HG03442 (cell line): Measurements from ENCODE around the gene TNRC6B.

Experiments
- ATAC-seq: cut with Tn5 transposase; IDR thresholded peaks from one replicate; pipeline ENCODE4 v1.9.1; 2021; ENCODE audit warnings: mild to moderate bottlenecking, moderate library complexity; ENCODE audit not compliant: unreplicated experiment

The TNRC6B gene

DNA sequence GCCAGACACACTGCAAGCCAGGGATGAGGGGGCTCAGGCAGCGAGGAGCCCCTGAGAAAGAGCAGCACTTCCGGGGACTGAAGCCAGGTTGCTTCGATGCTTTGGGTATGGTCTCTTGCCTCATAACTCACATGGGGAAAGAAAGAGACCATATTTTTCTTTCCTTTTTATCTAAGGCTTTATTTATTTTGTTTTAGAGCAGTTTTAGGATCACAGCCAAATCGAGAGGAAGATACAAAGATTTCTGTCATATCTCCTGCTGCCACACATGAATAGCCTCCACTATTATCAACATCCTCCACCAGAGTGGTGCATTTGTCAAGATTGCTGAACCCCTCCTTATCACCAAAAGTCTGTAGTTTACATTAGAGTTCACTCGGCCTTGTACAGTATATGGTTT lies 144.3 kb downstream of the TNRC6B start:
- no peak for ATAC-seq

DNA sequence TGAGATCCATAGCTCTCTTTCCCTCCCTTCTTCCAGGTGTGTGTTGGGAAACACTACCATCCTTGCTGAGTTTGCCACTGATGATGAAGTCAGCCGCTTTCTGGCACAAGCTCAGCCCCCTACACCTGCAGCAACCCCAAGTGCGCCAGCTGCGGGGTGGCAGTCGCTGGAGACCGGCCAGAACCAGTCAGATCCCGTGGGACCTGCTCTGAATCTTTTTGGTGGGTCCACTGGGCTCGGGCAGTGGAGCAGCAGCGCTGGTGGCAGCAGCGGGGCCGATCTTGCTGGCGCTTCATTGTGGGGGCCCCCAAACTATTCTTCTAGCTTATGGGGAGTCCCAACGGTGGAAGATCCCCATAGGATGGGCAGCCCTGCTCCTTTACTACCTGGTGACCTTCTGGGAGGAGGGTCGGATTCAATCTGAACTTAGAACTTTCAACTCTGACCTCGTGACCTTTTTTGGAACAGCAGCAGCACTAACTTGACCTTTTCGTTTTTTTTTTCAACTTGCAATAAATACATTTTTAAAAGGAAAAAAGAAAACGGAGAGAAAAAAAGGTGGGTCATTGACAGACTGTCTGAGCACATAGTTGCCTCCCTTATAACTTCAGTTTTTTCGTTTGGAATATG lies 145.2 kb downstream of the TNRC6B start:
- ATAC-seq = no peak

DNA sequence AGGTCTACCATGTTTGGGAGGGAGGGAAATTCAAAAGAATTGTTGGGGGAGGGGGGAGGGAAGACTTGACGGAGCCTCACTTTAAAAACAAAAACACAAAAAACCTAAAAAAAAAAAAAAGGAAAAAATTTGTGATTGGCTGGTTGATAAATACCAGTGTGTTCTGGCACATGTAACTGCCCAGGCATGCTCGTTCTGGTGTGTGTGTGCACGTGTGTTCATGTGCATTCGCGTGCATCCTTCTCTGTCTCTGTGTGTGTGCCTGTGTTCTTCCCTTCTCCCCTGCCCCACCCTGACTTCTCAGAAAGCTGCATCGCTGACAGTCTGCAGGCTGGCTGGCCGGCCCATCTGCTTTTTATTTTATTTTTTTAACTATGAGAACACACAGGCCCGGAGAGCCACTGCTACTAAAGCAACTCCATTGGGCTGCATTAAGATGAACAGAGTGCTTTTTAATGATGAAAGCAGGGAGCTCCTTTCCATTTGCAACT lies 146.0 kb downstream of the TNRC6B start:
- no peak for ATAC-seq

DNA sequence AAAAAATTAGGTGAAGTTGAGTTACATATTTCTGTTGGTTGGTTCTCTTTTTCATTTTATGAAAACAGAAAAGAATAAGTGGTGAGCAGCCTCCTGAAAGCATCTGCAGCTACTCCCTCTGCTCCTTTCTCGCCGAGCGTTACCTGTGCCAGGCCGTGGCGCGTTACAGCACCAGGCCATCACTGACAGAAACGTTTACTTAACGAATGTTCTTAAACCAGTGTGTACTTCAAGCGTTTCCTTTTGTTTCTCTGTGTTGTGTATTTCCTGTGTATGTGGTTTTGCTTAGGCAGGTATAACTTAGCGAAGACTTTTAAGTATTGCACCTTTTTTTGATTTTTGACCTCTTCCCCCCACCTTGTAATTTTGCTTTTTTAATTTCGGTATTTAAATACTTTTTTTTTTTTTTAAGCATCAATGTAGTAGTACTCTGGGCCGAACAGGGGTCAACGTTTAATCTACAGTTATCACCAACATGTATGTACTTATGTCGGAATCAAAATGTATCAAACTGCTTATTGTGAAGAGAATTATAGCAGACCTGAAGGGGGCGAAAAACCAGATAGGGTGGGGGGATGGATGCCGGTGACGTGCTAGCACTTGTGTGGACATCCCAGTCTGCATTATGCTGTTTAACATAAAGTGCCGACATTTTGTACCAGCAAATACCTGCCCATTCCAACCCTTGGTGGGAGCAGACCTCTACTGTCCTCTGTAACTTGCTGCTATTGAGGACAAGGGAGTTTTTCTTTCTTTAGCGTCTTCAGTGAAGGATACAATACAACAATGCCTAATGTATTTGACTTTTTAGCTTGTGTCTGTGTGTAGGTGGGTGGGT lies 147.0 kb downstream of the TNRC6B start:
- no peak for ATAC-seq

DNA sequence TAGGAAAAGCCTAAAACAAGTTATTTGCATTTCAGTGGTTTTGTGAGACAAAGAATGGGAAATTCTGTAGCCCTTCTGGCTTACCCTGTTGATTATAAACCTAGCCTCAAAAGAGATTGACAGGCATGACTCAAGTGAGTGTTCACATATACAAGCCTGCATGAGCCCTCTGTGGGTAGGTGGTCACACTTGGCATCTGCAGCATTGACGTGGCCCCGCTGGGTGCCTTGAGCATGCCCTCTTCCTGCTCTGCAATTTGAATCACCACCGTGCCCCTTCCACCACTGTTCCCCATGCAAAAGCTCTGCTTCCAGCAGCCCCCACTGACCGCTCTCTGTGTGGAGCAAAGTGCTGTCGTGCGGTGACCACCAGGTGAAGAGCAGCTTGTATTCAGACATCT lies 147.6 kb downstream of the TNRC6B start:
- ATAC-seq = no peak

DNA sequence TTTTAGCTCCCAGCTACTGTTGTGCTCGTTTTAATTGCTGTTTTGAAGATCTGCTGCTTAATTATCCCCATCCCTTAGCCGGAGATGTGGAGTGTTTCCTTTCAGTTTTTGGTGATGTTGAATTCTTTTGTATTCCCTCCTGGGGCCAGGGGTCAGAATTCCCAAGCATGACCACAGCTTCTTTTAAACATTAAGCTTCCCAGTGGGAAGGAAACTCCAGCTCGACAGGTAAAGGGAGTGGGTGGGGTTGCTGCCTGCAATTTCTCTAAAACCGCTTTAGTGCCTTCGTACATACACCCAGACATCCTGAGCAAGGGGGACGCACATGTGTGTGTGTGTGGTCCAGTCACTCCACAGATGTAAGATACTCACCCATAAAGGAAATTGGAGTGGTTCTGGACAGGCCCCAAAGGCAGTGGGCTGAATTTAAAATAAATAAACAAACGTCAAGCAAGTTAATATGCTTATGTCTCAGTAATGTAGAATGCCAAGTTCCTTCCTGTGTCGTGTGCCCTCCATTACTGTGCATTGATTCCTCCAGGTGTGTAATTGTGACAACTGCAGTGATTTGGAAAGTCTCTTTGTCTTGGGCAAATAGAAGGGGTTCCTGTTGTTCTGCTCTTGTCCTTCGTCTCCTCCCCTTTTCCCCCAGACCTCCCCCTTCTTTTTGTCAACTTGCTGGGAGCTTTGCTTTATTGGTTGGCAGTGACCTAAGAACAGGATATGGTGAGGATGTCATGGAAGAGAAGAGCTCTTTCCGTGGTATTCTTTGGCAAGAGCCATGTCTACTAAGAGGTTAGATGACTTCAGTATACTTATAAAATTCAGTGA lies 149.4 kb downstream of the TNRC6B start:
- ATAC-seq = no peak

DNA sequence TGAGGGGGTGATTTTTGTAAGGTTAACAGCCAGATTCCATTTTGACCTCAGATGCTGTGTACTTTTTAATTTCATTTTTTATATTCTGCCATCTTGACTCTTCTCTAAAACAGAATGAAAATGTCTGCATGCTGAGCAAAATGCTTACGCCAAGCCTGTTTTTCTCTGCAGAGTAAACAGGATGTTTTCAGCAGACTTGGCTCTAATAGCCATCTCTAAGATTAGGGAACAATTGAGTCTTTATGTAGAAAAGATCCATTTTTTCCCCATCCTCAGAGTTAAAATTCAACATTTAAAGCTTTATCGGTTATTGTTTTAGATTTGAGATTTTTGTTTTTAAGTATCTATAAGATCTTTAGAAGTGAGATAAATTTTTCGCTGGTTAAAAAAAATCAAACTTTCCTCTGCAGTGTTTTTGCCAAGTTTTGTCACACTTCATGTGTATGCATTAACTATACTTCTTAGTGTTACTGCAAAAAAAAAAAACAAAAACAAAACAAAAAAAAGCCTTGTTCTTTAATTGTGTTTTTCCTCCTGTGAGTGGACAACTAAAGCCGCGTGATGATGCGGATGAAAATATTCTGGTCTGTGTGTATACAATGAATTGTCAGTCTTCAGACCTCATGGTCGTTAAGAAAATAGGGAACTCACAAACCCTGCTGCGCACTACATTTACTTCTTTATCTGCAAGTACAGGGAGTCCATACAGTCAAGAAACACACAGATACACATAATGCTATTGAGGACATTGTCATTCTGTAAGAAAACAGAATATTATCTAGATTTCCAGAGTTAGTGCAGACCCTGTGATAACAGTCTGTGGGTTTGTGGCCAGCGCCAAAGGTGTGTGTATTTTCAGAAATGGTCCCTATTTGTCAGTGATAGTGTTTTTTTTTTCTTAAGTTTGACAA lies 151.1 kb downstream of the TNRC6B start:
- ATAC-seq = no peak

DNA sequence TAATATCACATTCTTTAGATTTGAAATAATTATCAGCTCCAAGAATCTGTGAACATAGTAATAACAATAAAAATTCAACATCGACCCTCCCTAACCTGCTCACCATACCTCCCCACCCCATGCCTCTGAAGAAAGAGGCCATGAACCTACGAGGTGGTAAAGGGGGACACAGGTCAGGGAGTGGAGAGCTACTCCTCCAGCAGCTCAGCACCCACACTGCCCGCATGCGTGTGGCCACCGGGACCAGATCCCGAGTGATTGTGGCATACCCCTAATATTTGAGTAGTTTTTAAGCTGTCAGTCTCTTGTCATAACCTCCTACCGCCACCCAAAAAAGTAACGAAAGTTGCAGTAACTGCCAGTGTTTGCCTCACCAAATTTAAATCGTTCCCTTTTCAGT lies 151.7 kb downstream of the TNRC6B start:
- ATAC-seq = no peak

DNA sequence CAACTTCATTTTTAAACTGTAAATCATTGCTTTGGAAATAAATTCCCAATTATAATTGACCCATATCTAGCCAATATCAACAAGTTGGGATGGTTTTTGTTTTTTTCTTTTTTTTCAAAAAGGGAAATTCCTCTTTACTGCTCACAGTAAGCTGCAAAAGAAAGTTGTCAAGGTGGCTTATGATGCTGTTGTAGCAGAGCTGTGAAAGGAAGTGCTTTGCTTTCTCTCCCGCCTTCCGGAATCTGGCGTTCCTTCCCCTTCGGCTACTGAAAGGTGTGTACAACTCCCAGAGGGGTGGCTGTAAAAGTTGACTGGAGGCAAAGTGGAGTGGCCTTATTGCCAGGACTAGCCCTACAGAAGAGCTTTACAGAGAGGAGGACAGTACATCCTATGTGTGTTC lies 152.4 kb downstream of the TNRC6B start:
- no peak for ATAC-seq

DNA sequence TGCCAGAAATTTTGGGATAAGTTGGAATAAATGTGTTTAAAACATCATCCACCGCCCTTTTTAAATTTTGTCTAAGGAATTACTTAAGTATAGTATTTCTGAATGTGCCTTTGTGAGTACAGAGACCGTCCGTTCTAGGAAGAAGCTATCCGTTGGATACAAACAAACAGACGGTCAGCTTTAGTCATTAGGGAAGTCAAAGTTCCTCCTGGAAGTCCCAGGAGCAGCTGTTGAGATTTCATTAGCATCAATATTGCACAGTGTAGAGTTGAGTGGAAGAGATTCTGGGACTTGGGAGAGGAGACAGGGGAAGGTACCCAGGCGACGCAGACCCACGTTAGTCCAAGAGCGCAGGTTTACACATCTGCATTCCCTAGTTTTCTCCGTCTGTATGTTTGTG lies 152.9 kb downstream of the TNRC6B start:
- no peak for ATAC-seq

DNA sequence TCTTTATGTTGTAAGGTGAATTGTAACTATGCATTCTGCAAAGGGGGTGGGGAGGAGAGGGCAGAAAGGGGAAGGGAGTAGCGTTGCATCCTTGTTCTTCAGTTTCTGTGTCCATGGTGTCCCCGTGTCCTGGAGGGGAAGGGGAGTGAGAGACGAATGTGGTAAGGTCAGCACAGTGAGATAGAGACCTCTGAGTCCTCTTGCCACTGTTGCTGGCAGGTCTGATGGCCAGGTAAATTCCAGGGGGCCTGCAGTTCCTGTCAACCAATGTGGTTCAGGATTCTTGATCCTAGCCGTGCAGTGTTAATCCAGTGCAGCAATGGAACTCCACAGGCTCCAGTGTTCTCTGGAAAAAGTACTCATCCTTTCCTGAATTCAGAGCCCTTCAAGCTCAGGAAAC lies 154.0 kb downstream of the TNRC6B start:
- ATAC-seq = no peak

DNA sequence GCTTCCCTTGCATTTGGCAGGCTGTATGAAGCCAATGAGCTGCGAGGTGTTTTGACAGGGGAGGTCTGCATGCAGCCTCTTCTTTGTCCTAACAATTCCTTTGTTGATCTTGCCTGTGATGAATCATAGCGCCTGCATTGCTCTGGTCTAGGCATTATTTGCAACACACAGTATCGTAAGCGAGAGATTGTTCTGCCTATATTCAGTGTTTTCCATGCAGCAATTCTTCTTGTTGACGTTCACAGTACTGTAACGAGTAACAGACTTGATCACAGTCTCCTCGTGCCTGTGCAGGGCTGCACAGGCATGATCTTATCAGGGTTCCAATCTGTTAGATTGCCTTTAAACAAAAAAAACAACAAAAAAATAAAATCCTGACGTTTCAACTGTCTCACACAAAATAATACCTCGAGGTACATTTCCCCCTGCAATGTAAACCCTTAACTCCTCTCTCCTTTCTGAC lies 154.6 kb downstream of the TNRC6B start:
- no peak for ATAC-seq

DNA sequence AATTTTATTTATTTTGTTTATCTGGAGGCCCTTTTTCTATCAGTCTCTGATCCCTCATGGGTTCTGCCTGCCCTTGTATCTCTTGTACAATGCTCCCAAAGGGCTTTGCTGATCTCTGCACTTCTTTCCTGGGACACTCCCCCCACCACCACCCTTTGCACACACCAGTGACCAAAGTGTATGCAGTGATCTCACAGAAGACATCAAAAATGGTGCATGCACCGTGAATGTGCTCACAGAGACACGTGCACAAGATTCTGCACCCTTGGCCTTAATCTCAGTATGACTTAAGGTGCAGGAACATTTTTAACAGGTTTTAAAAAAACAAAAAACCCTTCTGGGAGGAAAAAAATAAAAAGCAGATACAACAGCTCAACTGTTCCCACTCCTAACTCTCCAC lies 156.3 kb downstream of the TNRC6B start:
- no peak for ATAC-seq

DNA sequence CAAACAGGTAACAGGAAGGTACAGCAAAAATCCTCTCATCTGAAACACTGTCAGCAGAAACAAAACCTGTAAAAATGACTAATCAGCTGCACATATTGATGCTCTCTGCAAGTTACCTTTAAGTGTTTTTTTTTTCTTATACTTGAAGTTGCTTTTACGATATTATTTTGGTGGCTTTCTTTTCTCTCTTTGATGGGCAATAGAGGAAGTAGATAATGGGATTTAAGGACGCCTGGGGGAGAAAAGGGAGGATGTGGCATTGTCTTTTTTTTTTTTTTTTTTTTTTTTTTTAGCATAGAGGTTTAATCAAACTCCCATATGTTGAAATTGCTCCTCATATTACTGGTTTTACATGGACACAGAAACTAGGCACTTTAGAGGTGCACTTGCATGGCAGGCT lies 157.2 kb downstream of the TNRC6B start:
- ATAC-seq = no peak

DNA sequence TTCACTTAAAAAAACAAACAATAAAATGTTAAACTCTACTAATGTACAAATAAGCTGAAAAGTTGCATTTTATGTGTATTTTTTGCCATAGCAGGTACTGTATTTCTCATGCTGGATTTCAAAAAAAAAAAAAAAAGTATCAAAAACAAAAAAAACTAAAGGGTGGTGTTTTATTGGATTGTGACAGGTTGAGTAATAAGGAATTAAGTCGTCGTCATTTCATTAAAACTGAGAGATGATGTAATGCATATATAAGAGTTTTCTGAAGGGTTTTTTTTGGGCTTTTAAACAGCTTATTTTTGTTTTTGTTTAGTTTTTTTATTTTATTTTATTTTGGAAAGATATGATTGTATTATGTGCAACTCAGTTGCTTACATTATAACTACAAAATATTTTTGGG lies 157.6 kb downstream of the TNRC6B start:
- no peak for ATAC-seq

DNA sequence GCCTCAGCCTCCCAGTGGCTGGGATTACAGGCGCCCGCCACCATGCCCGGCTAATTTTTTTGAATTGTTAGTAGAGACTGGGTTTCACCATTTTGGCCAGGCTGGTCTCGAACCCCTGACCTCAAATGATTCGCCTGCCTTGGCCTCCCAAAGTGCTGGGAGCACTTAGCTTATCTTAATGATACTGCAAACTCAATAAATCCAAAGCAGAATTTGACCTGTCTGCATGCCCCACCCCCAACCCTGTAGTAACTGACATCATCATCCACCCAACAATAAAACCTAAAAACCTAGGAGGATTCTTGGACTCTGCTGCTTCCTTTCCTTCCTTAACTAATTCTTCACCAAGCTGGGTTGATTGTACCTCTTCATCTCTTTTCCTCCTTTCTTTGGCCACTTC lies 162.3 kb downstream of the TNRC6B start:
- ATAC-seq = no peak

DNA sequence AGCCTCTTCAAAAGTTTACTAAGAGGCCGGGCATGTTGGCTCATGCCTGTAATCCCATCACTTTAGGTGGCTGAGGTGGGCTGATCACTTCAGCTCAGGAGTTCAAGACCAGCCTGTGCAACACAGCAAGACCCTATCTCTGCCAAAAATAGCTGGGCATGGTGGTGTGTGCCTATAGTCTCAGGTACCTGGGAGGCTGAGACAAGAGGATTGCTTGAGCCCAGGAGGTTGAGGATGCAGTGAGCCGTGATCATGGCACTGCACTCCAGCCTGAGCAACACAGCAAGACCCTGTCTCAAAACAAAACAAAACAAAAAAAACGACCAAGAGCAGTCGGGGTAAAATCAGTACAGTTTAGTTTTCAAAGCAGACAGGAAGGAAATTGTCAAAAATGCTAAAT lies 163.9 kb downstream of the TNRC6B start:
- ATAC-seq = no peak

DNA sequence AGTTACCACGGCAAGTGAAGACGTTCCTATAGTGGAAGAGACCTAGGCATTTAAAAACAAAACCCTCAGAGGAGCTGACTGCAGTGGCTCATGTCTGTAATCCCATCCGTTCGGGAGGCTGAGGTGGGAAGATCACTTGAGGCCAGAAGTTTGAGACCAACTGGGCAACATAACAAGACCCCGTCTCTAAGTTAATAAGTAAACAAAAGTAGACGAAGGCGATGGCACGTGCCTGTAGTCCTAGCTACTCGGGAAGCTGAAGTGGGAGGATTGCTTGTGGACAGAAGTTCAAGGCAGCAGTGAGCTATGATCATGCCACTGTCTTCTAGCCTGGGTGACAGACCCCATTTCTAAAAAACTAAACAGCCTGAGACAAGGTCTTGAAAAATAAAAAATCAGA lies 164.8 kb downstream of the TNRC6B start:
- ATAC-seq = no peak

DNA sequence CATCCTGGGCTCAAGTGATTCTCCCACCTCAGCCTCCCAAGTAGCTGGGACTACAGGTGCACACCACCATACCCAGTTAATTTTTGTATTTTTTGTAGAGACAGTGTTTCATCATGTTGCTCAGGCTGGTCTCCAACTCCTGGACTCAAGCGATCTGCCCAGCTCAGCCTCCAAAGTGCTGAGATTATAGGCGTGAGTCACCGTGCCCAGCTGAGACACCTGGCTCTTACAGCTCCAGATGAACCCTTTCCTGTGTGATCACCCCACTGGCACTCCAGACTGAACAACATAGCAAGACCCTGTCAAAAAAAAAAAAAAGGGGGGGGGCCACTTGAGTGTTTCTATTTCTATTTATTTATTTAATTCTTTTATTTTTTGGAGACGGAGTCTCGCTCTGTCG lies 167.5 kb downstream of the TNRC6B start:
- ATAC-seq = no peak

DNA sequence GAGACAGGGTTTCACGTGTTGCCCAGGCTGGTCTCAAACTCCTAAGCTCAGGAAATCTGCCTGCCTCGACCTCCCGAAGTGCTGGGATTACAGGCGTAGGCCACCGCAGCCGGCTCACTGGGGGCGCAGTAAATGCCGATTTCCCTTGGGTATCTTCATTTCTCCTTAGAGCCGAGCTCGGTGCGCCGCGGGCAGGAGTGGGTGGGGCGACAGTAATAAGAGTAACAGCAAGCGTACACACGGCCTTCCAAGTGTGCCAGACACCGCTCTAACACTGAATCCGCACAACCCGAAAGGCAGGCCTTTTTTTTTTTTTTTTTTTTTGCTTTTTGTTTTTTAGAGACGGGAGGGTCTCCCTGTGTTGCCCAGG lies 168.1 kb downstream of the TNRC6B start:
- ATAC-seq = peak; percentile 11
